ENCODE measurements around the gene CCDC6.

CCDC6 gene

DNA sequence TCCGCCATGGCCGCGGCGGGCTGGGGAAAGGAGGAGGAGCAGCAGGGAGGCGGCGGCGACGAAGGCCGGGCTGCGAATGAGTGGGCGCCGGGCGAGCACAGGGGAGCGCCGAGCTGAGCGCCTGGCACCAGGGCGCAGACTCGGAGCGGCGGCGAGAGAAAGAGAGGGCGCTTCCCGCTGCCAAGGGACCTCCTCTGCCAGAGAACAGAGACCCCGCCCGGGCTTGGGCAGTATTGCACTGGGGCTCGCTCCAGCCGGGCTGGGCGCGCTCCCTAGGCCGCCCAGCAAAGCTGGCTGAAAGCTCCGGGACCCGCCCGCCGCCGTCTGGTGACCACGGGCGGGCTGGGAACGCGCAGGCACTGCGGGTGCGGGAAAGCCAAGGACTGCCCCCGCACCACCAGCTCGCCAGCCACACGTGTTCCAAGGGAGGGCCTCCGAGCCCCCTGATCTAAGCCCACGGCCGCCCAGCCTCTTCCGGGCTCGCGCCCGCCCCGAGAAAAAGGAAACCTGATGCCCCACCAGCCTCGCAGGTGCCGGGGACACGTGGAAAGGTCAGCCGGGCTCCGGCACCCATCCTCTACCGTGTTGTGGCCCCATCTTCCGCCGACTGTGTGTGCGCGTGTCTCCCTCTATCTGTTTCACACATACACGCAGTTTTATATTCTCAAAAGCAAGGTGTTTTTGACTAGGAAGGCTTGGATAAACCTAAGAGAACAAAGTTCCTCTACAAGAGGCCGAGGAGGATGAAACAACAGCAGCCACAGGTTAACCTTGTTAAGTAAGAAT, at the start of gene CCDC6 (continued):
- TF ChIP-seq MEIS1 (CRISPR knock-in tag; IDR thresholded peaks at IDR 0.05; ENCODE audit: borderline replicate concordance), result no peak
- TF ChIP-seq SCRT1 (tag by site-specific recombination; IDR thresholded peaks at IDR 0.05; ENCODE audit: borderline replicate concordance), result peak; percentile 63; the same call in 1 of the 2 replicates
- TF ChIP-seq ZNF600 (tag by site-specific recombination; IDR thresholded peaks at IDR 0.05), result peak; percentile 79
- TF ChIP-seq, protein P1, sequence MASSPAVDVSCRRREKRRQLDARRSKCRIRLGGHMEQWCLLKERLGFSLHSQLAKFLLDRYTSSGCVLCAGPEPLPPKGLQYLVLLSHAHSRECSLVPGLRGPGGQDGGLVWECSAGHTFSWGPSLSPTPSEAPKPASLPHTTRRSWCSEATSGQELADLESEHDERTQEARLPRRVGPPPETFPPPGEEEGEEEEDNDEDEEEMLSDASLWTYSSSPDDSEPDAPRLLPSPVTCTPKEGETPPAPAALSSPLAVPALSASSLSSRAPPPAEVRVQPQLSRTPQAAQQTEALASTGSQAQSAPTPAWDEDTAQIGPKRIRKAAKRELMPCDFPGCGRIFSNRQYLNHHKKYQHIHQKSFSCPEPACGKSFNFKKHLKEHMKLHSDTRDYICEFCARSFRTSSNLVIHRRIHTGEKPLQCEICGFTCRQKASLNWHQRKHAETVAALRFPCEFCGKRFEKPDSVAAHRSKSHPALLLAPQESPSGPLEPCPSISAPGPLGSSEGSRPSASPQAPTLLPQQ (tag by site-specific recombination; IDR thresholded peaks at IDR 0.05), result peak; percentile 79
- TF ChIP-seq, protein P2, sequence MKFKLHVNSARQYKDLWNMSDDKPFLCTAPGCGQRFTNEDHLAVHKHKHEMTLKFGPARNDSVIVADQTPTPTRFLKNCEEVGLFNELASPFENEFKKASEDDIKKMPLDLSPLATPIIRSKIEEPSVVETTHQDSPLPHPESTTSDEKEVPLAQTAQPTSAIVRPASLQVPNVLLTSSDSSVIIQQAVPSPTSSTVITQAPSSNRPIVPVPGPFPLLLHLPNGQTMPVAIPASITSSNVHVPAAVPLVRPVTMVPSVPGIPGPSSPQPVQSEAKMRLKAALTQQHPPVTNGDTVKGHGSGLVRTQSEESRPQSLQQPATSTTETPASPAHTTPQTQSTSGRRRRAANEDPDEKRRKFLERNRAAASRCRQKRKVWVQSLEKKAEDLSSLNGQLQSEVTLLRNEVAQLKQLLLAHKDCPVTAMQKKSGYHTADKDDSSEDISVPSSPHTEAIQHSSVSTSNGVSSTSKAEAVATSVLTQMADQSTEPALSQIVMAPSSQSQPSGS (tag by site-specific recombination; IDR thresholded peaks at IDR 0.05; ENCODE audit: low read depth), result no peak
- no peak for TF ChIP-seq ZNF830 (tag by site-specific recombination; IDR thresholded peaks at IDR 0.05; ENCODE audit: low read depth)
- TF ChIP-seq, protein P3, sequence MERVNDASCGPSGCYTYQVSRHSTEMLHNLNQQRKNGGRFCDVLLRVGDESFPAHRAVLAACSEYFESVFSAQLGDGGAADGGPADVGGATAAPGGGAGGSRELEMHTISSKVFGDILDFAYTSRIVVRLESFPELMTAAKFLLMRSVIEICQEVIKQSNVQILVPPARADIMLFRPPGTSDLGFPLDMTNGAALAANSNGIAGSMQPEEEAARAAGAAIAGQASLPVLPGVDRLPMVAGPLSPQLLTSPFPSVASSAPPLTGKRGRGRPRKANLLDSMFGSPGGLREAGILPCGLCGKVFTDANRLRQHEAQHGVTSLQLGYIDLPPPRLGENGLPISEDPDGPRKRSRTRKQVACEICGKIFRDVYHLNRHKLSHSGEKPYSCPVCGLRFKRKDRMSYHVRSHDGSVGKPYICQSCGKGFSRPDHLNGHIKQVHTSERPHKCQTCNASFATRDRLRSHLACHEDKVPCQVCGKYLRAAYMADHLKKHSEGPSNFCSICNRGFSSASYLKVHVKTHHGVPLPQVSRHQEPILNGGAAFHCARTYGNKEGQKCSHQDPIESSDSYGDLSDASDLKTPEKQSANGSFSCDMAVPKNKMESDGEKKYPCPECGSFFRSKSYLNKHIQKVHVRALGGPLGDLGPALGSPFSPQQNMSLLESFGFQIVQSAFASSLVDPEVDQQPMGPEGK (tag by site-specific recombination; IDR thresholded peaks at IDR 0.05), result peak; percentile 98
- no peak; the same call in 1 of the 2 replicates for TF ChIP-seq ZNF24 (tag by site-specific recombination; IDR thresholded peaks at IDR 0.05)
- peak; percentile 76 for TF ChIP-seq SP7 (tag by site-specific recombination; IDR thresholded peaks at IDR 0.05)
- 0 out of 2 replicates have a peak, but pooled peaks have one; percentile 55 for TF ChIP-seq ZBTB7A (tag by site-specific recombination; IDR thresholded peaks at IDR 0.05; ENCODE audit: low read depth)
- TF ChIP-seq ZNF639 (tag by site-specific recombination; IDR thresholded peaks at IDR 0.05), result no peak
- TF ChIP-seq ZNF114 (tag by site-specific recombination; IDR thresholded peaks at IDR 0.05), result no peak
- 0 out of 2 replicates have a peak, but pooled peaks have one; percentile 25 for TF ChIP-seq OSR2 (tag by site-specific recombination; IDR thresholded peaks at IDR 0.05)
- TF ChIP-seq KLF9 (tag by site-specific recombination; IDR thresholded peaks at IDR 0.05; ENCODE audit: low read depth), result no peak
- TF ChIP-seq, protein P4, sequence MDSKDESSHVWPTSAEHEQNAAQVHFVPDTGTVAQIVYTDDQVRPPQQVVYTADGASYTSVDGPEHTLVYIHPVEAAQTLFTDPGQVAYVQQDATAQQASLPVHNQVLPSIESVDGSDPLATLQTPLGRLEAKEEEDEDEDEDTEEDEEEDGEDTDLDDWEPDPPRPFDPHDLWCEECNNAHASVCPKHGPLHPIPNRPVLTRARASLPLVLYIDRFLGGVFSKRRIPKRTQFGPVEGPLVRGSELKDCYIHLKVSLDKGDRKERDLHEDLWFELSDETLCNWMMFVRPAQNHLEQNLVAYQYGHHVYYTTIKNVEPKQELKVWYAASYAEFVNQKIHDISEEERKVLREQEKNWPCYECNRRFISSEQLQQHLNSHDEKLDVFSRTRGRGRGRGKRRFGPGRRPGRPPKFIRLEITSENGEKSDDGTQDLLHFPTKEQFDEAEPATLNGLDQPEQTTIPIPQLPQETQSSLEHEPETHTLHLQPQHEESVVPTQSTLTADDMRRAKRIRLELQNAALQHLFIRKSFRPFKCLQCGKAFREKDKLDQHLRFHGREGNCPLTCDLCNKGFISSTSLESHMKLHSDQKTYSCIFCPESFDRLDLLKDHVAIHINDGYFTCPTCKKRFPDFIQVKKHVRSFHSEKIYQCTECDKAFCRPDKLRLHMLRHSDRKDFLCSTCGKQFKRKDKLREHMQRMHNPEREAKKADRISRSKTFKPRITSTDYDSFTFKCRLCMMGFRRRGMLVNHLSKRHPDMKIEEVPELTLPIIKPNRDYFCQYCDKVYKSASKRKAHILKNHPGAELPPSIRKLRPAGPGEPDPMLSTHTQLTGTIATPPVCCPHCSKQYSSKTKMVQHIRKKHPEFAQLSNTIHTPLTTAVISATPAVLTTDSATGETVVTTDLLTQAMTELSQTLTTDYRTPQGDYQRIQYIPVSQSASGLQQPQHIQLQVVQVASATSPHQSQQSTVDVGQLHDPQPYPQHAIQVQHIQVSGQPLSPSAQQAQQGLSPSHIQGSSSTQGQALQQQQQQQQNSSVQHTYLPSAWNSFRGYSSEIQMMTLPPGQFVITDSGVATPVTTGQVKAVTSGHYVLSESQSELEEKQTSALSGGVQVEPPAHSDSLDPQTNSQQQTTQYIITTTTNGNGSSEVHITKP (tag by site-specific recombination; IDR thresholded peaks at IDR 0.05), result peak; percentile 33; the same call in 1 of the 2 replicates
- no peak for TF ChIP-seq ZNF670 (tag by site-specific recombination; IDR thresholded peaks at IDR 0.05; ENCODE audit: low read depth)
- no peak for TF ChIP-seq ZNF626 (tag by site-specific recombination; IDR thresholded peaks at IDR 0.05)
- TF ChIP-seq, protein P5, sequence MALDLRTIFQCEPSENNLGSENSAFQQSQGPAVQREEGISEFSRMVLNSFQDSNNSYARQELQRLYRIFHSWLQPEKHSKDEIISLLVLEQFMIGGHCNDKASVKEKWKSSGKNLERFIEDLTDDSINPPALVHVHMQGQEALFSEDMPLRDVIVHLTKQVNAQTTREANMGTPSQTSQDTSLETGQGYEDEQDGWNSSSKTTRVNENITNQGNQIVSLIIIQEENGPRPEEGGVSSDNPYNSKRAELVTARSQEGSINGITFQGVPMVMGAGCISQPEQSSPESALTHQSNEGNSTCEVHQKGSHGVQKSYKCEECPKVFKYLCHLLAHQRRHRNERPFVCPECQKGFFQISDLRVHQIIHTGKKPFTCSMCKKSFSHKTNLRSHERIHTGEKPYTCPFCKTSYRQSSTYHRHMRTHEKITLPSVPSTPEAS (tag by site-specific recombination; IDR thresholded peaks at IDR 0.05), result 0 out of 2 replicates have a peak, but pooled peaks have one; percentile 9
- TF ChIP-seq RBAK (tag by site-specific recombination; IDR thresholded peaks at IDR 0.05), result no peak
- no peak for TF ChIP-seq ZNF404 (tag by site-specific recombination; IDR thresholded peaks at IDR 0.05)
- 0 out of 2 replicates have a peak, but pooled peaks have one; percentile 19 for TF ChIP-seq ZNF513 (tag by site-specific recombination; IDR thresholded peaks at IDR 0.05)
- TF ChIP-seq ZNF624 (tag by site-specific recombination; IDR thresholded peaks at IDR 0.05), result no peak
- TF ChIP-seq ZNF654 (tag by site-specific recombination; IDR thresholded peaks at IDR 0.05; ENCODE audit: low read depth), result peak; percentile 17
- TF ChIP-seq, protein P6, sequence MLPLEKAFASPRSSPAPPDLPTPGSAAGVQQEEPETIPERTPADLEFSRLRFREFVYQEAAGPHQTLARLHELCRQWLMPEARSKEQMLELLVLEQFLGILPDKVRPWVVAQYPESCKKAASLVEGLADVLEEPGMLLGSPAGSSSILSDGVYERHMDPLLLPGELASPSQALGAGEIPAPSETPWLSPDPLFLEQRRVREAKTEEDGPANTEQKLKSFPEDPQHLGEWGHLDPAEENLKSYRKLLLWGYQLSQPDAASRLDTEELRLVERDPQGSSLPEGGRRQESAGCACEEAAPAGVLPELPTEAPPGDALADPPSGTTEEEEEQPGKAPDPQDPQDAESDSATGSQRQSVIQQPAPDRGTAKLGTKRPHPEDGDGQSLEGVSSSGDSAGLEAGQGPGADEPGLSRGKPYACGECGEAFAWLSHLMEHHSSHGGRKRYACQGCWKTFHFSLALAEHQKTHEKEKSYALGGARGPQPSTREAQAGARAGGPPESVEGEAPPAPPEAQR (tag by site-specific recombination; IDR thresholded peaks at IDR 0.05), result no peak
